Measurements from ENCODE around the gene CCKAR. TPM values are rescaled to one million over a fixed set of nuclear protein-coding genes. Genes with fewer than 3 reads are reported as not detected.

The CCKAR gene
- total and polyA plus RNA-seq, 2 of the 13 experiments (the other 11 are each of a cell fraction or from before 2014, with no cell fraction given), result not detected

DNA sequence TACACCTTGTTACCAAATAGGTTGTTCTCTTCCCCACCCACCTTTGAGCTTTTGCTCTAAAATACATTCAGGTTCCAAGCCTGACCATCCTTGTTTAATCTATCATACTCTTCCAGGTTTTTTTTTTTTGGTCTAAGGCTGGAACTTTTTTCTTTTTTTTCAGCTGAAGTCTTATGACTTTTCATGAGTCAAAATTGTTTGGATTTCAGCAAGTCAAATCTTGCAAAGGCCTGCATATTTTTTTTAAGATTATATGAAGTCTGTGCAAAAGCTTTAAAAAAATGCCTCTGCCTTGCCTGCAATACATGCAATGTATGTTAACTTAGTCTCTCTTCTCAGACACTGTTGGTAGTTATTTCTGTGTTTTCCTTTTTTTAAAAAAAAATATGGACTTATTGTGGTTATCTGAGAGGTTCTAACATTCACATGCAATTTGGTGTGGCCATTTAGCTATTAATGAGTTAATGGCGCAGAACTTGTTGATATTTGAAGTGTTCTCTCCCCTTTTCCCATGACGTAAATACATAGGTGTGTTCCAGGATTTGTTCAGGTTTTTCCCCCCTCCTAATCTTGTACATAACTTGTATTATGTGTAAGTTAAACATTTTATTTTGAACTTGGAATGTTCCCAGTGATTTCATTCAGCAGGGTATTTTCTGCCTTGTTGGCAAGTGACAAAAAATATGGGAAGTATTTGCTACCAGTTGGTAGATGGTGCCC lies 58.7 kb downstream of the CCKAR start:
- intact Hi-C loops (cut with micrococcal nuclease; ENCODE audit: unreplicated experiment) (no loop called here), in situ Hi-C loops (cut with HindIII; ENCODE audit: extremely low pct_ligation_motif_present, low pct_unique_long_range_greater_than_20kb) (no loop called here)
- H3K9ac ChIP-seq (ENCODE audit: insufficient read depth, low read depth, low read length), result no peak overlapping the region
- no peaks in the 10 kb centered on the region for H3K79me2 ChIP-seq (ENCODE audit: insufficient read depth, low read length)
- DNase-seq (ENCODE audit: low spot score), result no peak
- peaks cover 11 to 51% of the 10 kb centered on the region in 2 experiments; a peak in 4 of 5 replicates for H3K36me3 ChIP-seq (replicated peaks in 1 of 2; ENCODE audit: control insufficient read depth in 1 of 2, insufficient read depth in 2 of 2, low read length in 2 of 2)
- no peak overlapping the region for H3K4me3 ChIP-seq (replicated peaks in 1 of 3; ENCODE audit: insufficient read depth in 1 of 3, low read depth in 2 of 3, low read length in 3 of 3)
- POLR2A ChIA-PET, result no interaction called here
- WGBS (ENCODE audit: low lambda C conversion rate), result 97% methylated on average over 2 of the region's 2 CpGs
- no peak overlapping the region for H3K4me2 ChIP-seq (ENCODE audit: low read depth, low read length)
- no peaks in the 10 kb centered on the region for H3K9me3 ChIP-seq (ENCODE audit: low read length)
- no peaks in the 10 kb centered on the region for H4K20me1 ChIP-seq (ENCODE audit: insufficient read depth, low read length)
- ATAC-seq, result no peak
- CTCF ChIA-PET (ENCODE audit: low intra/inter-chr PET ratio, low total read pairs), result no interaction called here
- H3K4me1 ChIP-seq (ENCODE audit: insufficient read depth, low read length), result no peaks in the 10 kb centered on the region
- no peak overlapping the region for H3K27ac ChIP-seq (ENCODE audit: extremely low read length, insufficient read depth, low read length)
- TF ChIP-seq KMT2B (CRISPR knock-in tag; IDR thresholded peaks at IDR 0.05), result no peak
- TF ChIP-seq, protein P1, sequence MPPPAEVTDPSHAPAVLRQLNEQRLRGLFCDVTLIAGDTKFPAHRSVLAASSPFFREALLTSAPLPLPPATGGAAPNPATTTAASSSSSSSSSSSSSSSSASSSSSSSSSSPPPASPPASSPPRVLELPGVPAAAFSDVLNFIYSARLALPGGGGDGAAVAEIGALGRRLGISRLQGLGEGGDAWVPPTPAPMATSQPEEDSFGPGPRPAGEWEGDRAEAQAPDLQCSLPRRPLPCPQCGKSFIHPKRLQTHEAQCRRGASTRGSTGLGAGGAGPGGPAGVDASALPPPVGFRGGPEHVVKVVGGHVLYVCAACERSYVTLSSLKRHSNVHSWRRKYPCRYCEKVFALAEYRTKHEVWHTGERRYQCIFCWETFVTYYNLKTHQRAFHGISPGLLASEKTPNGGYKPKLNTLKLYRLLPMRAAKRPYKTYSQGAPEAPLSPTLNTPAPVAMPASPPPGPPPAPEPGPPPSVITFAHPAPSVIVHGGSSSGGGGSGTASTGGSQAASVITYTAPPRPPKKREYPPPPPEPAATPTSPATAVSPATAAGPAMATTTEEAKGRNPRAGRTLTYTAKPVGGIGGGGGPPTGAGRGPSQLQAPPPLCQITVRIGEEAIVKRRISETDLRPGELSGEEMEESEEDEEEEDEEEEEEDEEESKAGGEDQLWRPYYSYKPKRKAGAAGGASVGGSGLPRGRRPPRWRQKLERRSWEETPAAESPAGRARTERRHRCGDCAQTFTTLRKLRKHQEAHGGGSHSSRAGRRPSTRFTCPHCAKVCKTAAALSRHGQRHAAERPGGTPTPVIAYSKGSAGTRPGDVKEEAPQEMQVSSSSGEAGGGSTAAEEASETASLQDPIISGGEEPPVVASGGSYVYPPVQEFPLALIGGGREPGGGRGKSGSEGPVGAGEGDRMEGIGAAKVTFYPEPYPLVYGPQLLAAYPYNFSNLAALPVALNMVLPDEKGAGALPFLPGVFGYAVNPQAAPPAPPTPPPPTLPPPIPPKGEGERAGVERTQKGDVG (CRISPR knock-in tag; IDR thresholded peaks at IDR 0.05; ENCODE audit: borderline replicate concordance), result no peak
- no peak for TF ChIP-seq NR3C1 (CRISPR knock-in tag; IDR thresholded peaks at IDR 0.05)
- H2AFZ ChIP-seq (ENCODE audit: low read length), result no peak overlapping the region
- FAIRE-seq, result no peak
- BruUV-seq (replicated peaks), result no TSS peak
- no peaks in the 10 kb centered on the region for H3K27me3 ChIP-seq (ENCODE audit: control insufficient read depth in 1 of 2, insufficient read depth in 2 of 2, low read length in 2 of 2)

Other genes starting within 250 kb of the CCKAR start
- gene RBPJ, start 169.5 kb downstream of the CCKAR start, total RNA-seq (2016; rRNA removed; fragmentation: Illumina TruSeq; extraction: Trizol), result 25.9 and 46.3 TPM in 2 replicates
- 22.7 and 33.2 TPM in 2 replicates for gene RBPJ, start 169.5 kb downstream of the CCKAR start, polyA plus RNA-seq (2011; rRNA removed)
- 3.5 and 3.6 TPM in 2 replicates for gene TBC1D19, start 93.6 kb upstream of the CCKAR start, total RNA-seq (2016; rRNA removed; fragmentation: Illumina TruSeq; extraction: Trizol)
- 1.3 and 1.6 TPM in 2 replicates for gene TBC1D19, start 93.6 kb upstream of the CCKAR start, polyA plus RNA-seq (2011; rRNA removed)

Data from HepG2 (cell line).